Type B pancreatic cell (in vitro differentiated cells): ENCODE data around the gene LMO4. TPM values are rescaled to one million over a fixed set of nuclear protein-coding genes. Genes with fewer than 3 reads are reported as not detected.
A peak's percentile ranks its signal among the peaks of the same experiment; 100 is the strongest.

Source experiments
- DNase-seq: peaks from one replicate; pipeline ENCODE4 v3.0.0; 2021; ENCODE audit warnings: mixed read lengths; ENCODE audit not compliant: unreplicated experiment; ENCODE audit errors: extremely low spot score
- H3K27ac Mint-ChIP-seq: 2 replicates; pipeline ENCODE4 v1.8.0; 2021; ENCODE audit warnings: mild to moderate bottlenecking, mixed read lengths
- H3K27me3 Mint-ChIP-seq: 2 replicates; pipeline ENCODE4 v1.8.0; 2021; ENCODE audit warnings: mixed read lengths
- H3K36me3 Mint-ChIP-seq: 2 replicates; pipeline ENCODE4 v1.8.0; 2021; ENCODE audit warnings: mixed read lengths
- H3K4me1 Mint-ChIP-seq: one replicate; pipeline ENCODE4 v1.8.0; 2021; ENCODE audit warnings: mixed read lengths; ENCODE audit not compliant: unreplicated experiment
- H3K4me3 Mint-ChIP-seq: 2 replicates; pipeline ENCODE4 v1.8.0; 2021; ENCODE audit warnings: mild to moderate bottlenecking, mixed read lengths
- H3K9me3 Mint-ChIP-seq: 2 replicates; pipeline ENCODE4 v1.8.0; 2021; ENCODE audit warnings: mixed read lengths
- total RNA-seq: library from RNA; stranded (reverse); gene quantifications from 2 replicates; pipeline ENCODE4 v1.2.1, GENCODE V29; 2021; ENCODE audit warnings: low replicate concordance
- TF ChIP-seq, protein P1 (sequence below): fragments of 200-600 bp; sonication (generic); conservative IDR thresholded peaks from 2 replicates; pipeline ENCODE4 v1.5.0; 2021; ENCODE audit warnings: antibody characterized with exemption, mild to moderate bottlenecking

Gene LMO4
- total RNA-seq, 1 donor from 2014 or later = 114 TPM

GRCh38 chr1:87318056-87318650, 10.5 kb upstream of the LMO4 start:
- Mint-ChIP-seq H3K9me3 (peaks cover 4% of the 10 kb centered on the region), H3K36me3 (no peaks in the 10 kb centered on the region), H3K4me3 (no peak overlapping the region), H3K27me3 (no peaks in the 10 kb centered on the region), H3K27ac (no peak overlapping the region), H3K4me1 (peaks cover 10% of the 10 kb centered on the region)
- TF ChIP-seq, protein P1, sequence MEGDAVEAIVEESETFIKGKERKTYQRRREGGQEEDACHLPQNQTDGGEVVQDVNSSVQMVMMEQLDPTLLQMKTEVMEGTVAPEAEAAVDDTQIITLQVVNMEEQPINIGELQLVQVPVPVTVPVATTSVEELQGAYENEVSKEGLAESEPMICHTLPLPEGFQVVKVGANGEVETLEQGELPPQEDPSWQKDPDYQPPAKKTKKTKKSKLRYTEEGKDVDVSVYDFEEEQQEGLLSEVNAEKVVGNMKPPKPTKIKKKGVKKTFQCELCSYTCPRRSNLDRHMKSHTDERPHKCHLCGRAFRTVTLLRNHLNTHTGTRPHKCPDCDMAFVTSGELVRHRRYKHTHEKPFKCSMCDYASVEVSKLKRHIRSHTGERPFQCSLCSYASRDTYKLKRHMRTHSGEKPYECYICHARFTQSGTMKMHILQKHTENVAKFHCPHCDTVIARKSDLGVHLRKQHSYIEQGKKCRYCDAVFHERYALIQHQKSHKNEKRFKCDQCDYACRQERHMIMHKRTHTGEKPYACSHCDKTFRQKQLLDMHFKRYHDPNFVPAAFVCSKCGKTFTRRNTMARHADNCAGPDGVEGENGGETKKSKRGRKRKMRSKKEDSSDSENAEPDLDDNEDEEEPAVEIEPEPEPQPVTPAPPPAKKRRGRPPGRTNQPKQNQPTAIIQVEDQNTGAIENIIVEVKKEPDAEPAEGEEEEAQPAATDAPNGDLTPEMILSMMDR = no peak
- no peak for DNase-seq

- TF ChIP-seq, protein P1 = no peak
- Mint-ChIP-seq H3K9me3 (peaks cover 4% of the 10 kb centered on the region), H3K27ac (peak overlapping the region; percentile 6), H3K27me3 (no peaks in the 10 kb centered on the region), H3K36me3 (no peaks in the 10 kb centered on the region), H3K4me1 (peaks cover 4% of the 10 kb centered on the region), H3K4me3 (no peak overlapping the region)
- DNase-seq = no peak
Measured at GRCh38 chr1:87318806-87319205, 9.9 kb upstream of the LMO4 start.

GRCh38 chr1:87325982-87326738, 2.5 kb upstream of the LMO4 start:
- Mint-ChIP-seq H3K9me3 (no peaks in the 10 kb centered on the region), H3K4me1 (peaks cover 19% of the 10 kb centered on the region), H3K27ac (peak overlapping the region; percentile 65), H3K27me3 (no peaks in the 10 kb centered on the region), H3K4me3 (peak overlapping the region; percentile 81), H3K36me3 (no peaks in the 10 kb centered on the region)
- DNase-seq = no peak
- TF ChIP-seq, protein P1 = peak; percentile 90

- Mint-ChIP-seq H3K4me3 (peak overlapping the region; percentile 98), H3K27me3 (no peaks in the 10 kb centered on the region), H3K36me3 (peaks cover 8% of the 10 kb centered on the region), H3K4me1 (peaks cover 27% of the 10 kb centered on the region), H3K9me3 (no peaks in the 10 kb centered on the region), H3K27ac (peak overlapping the region; percentile 96)
- TF ChIP-seq, protein P1 = no peak
- DNase-seq = no peak
Measured at GRCh38 chr1:87327376-87328271, 1.1 kb upstream of the LMO4 start.

GRCh38 chr1:87329051-87329525, 408 bp downstream of the LMO4 start:
- Mint-ChIP-seq H3K27me3 (no peaks in the 10 kb centered on the region), H3K4me1 (peaks cover 41% of the 10 kb centered on the region), H3K4me3 (peak overlapping the region; percentile 96), H3K36me3 (peaks cover 21% of the 10 kb centered on the region), H3K27ac (peak overlapping the region; percentile 99), H3K9me3 (no peaks in the 10 kb centered on the region)
- TF ChIP-seq, protein P1 = no peak
- peak; percentile 73 for DNase-seq
